Ishikawa (cell line): ENCODE results near the gene MINPP1.

ENCODE experiments used
- CEBPB ChIP-seq: IDR thresholded peaks from 2 replicates; pipeline ENCODE4 v1.6.1; 2012
- CREB1 ChIP-seq: IDR thresholded peaks from 2 replicates; pipeline ENCODE4 v1.6.1; 2012; ENCODE audit warnings: low read depth
- EP300 ChIP-seq: IDR thresholded peaks from 2 replicates; pipeline ENCODE4 v1.6.1; 2012; ENCODE audit warnings: borderline replicate concordance
- RAD21 ChIP-seq: IDR thresholded peaks from 2 replicates; pipeline ENCODE4 v1.6.1; 2012; ENCODE audit warnings: low read depth
- TEAD4 ChIP-seq: IDR thresholded peaks from 2 replicates; pipeline ENCODE4 v1.6.1; 2012
- YY1 ChIP-seq: IDR thresholded peaks from 2 replicates; pipeline ENCODE4 v1.6.1; 2012; ENCODE audit warnings: low read depth
- TF ChIP-seq, protein P1 (sequence below): IDR thresholded peaks from 2 replicates; pipeline ENCODE4 v1.6.1; 2012
- TF ChIP-seq, protein P2 (sequence below): IDR thresholded peaks from 2 replicates; pipeline ENCODE4 v1.6.1; 2012; ENCODE audit warnings: low read depth, mild to moderate bottlenecking

DNA sequence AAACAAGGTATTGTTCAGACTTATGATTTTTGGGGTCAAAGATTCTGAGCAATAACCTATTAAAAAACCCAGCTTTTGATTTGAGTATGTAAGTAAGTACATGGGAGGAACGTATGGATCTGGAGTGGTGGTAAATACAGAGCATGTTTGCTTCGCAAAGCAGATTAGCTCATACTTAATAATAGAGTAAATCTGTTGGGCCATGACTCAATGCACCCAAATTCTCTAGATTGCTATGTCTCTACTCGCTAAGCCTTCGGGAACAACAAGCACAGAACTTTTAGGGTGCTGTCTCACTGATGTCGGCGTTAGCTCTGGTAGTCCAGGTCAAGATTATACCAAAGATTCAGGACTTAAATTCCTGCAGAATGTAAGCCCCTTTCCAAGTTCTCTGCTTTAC lies 807 bp upstream of the MINPP1 start:
- no peak for TF ChIP-seq YY1
- no peak for TF ChIP-seq CREB1
- TF ChIP-seq, protein P1, sequence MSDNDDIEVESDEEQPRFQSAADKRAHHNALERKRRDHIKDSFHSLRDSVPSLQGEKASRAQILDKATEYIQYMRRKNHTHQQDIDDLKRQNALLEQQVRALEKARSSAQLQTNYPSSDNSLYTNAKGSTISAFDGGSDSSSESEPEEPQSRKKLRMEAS: no peak
- TF ChIP-seq, protein P2, sequence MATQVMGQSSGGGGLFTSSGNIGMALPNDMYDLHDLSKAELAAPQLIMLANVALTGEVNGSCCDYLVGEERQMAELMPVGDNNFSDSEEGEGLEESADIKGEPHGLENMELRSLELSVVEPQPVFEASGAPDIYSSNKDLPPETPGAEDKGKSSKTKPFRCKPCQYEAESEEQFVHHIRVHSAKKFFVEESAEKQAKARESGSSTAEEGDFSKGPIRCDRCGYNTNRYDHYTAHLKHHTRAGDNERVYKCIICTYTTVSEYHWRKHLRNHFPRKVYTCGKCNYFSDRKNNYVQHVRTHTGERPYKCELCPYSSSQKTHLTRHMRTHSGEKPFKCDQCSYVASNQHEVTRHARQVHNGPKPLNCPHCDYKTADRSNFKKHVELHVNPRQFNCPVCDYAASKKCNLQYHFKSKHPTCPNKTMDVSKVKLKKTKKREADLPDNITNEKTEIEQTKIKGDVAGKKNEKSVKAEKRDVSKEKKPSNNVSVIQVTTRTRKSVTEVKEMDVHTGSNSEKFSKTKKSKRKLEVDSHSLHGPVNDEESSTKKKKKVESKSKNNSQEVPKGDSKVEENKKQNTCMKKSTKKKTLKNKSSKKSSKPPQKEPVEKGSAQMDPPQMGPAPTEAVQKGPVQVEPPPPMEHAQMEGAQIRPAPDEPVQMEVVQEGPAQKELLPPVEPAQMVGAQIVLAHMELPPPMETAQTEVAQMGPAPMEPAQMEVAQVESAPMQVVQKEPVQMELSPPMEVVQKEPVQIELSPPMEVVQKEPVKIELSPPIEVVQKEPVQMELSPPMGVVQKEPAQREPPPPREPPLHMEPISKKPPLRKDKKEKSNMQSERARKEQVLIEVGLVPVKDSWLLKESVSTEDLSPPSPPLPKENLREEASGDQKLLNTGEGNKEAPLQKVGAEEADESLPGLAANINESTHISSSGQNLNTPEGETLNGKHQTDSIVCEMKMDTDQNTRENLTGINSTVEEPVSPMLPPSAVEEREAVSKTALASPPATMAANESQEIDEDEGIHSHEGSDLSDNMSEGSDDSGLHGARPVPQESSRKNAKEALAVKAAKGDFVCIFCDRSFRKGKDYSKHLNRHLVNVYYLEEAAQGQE: no peak
- TF ChIP-seq EP300: no peak
- no peak for TF ChIP-seq CEBPB
- no peak for TF ChIP-seq RAD21
- TF ChIP-seq TEAD4: no peak
